Osteocyte (in vitro differentiated cells): ENCODE measurements around the gene AQP3. TPM values are rescaled to one million over a fixed set of nuclear protein-coding genes. Genes with fewer than 3 reads are reported as not detected.

Experiments
- microRNA-seq: library from miRNA; unstranded; fragments of <30 nt; microRNA quantifications from one replicate; pipeline ENCODE4 v1.1.0, GENCODE V29; 2020; ENCODE audit not compliant: unreplicated experiment
- total RNA-seq: library from RNA; stranded (reverse); gene quantifications from 2 replicates; pipeline ENCODE4 v1.2.1, GENCODE V29; 2021

The AQP3 gene
- total RNA-seq, 1 donor from 2014 or later, result 0.86 TPM

Small RNA genes lying within 50 kb of the gene (microRNA-seq; reads per million reads assigned to microRNA genes)
- not detected for gene MIR6851

Other genes starting within 250 kb of the AQP3 start
- not detected in 2 replicates for gene SPINK4, start 207.4 kb downstream of the AQP3 start, total RNA-seq
- 64.5 and 73.9 TPM in 2 replicates for gene BAG1, start 182.9 kb downstream of the AQP3 start, total RNA-seq
- gene CHMP5, start 182.5 kb downstream of the AQP3 start, total RNA-seq, result 63.7 and 64.4 TPM in 2 replicates
- 36.1 and 39.9 TPM in 2 replicates for gene NFX1, start 157.1 kb downstream of the AQP3 start, total RNA-seq
- 0.68 TPM in 1 of 2 replicates, not detected in the other for gene AQP7, start 45.0 kb downstream of the AQP3 start, total RNA-seq
- 34.3 and 34.4 TPM in 2 replicates for gene NOL6, start 26.3 kb upstream of the AQP3 start, total RNA-seq
- gene ANKRD18B, start 76.7 kb upstream of the AQP3 start, total RNA-seq, result 13.8 and 15.3 TPM in 2 replicates